Adrenal gland (tissue), 5 donors: Measurements from ENCODE around the gene GALNT10.

Experiments used
- POLR2A ChIP-seq, 2 donors: fragments of 450-650 bp; IDR thresholded peaks; one replicate each; pipeline ENCODE4 v1.6.1; 2017; ENCODE audit warnings: antibody characterized with exemption in 2 of 2, mild to moderate bottlenecking in 2 of 2, moderate library complexity in 1 of 2
- TF ChIP-seq, protein P1 (sequence below), 6 experiments: fragments of 450-650 bp in 4 of 6; fragments of 200-600 bp in 2 of 6; sonication (generic) in 1 of 6; IDR thresholded peaks; 1 replicate in 5 of 6; 2 replicates in 1 of 6; pipeline versions ENCODE4 v1.5.1 to v1.8.0; 2016 to 2021; ENCODE audit warnings: antibody characterized with exemption in 6 of 6, mild to moderate bottlenecking in 2 of 6, moderate library complexity in 1 of 6
- donor health status: DM: no; HTN: no; CAD: no.

GRCh38 chr5:154311362-154311761, 120.8 kb downstream of the GALNT10 start:
- TF ChIP-seq, protein P1, sequence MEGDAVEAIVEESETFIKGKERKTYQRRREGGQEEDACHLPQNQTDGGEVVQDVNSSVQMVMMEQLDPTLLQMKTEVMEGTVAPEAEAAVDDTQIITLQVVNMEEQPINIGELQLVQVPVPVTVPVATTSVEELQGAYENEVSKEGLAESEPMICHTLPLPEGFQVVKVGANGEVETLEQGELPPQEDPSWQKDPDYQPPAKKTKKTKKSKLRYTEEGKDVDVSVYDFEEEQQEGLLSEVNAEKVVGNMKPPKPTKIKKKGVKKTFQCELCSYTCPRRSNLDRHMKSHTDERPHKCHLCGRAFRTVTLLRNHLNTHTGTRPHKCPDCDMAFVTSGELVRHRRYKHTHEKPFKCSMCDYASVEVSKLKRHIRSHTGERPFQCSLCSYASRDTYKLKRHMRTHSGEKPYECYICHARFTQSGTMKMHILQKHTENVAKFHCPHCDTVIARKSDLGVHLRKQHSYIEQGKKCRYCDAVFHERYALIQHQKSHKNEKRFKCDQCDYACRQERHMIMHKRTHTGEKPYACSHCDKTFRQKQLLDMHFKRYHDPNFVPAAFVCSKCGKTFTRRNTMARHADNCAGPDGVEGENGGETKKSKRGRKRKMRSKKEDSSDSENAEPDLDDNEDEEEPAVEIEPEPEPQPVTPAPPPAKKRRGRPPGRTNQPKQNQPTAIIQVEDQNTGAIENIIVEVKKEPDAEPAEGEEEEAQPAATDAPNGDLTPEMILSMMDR (IDR thresholded peaks at IDR 0.05), result no peak
- no peak for TF ChIP-seq POLR2A (IDR thresholded peaks at IDR 0.05)
